C4-2B (cell line): ENCODE results near the gene DMTF1.
"Not testable (repeated sequence)": the region's sequence is repeated elsewhere in the genome, so short reads cannot be mapped to it uniquely, and the experiment has no call there.

Experiments
- H3K27ac ChIP-seq: fragments of 450-650 bp; 2 replicates; pipeline ENCODE4 v1.5.1; 2017
- CTCF ChIP-seq: fragments of 450-650 bp; conservative IDR thresholded peaks from 2 replicates; pipeline ENCODE4 v1.5.1; 2017; ENCODE audit warnings: mild to moderate bottlenecking
- ZFX ChIP-seq: fragments of 450-650 bp; IDR thresholded peaks from 2 replicates; pipeline ENCODE4 v1.6.1; 2017

Gene DMTF1

GRCh38 chr7:87113077-87113476 lies 39.2 kb upstream of the DMTF1 start:
- TF ChIP-seq ZFX, result no peak
- no peak for TF ChIP-seq CTCF
- H3K27ac ChIP-seq, result no peak overlapping the region

- H3K27ac ChIP-seq, result not testable (repeated sequence)
Measured at GRCh38 chr7:87113904-87114303, 38.3 kb upstream of the DMTF1 start.

GRCh38 chr7:87115772-87116171 lies 36.5 kb upstream of the DMTF1 start:
- H3K27ac ChIP-seq, result not testable (repeated sequence)

- no peak overlapping the region for H3K27ac ChIP-seq
- TF ChIP-seq CTCF (no peak), ZFX (no peak)
Measured at GRCh38 chr7:87116315-87116714, 35.9 kb upstream of the DMTF1 start.

GRCh38 chr7:87119581-87119980 lies 32.7 kb upstream of the DMTF1 start:
- no peak overlapping the region for H3K27ac ChIP-seq
- TF ChIP-seq CTCF (no peak), ZFX (no peak)

- no peak for TF ChIP-seq ZFX
- TF ChIP-seq CTCF, result no peak
- H3K27ac ChIP-seq, result no peak overlapping the region
Measured at GRCh38 chr7:87123105-87123504, 29.1 kb upstream of the DMTF1 start.

- TF ChIP-seq ZFX (no peak), CTCF (no peak)
- no peak overlapping the region for H3K27ac ChIP-seq
Measured at GRCh38 chr7:87127019-87127418, 25.2 kb upstream of the DMTF1 start.

GRCh38 chr7:87128861-87129267 lies 23.4 kb upstream of the DMTF1 start:
- no peak overlapping the region for H3K27ac ChIP-seq
- TF ChIP-seq ZFX (no peak), CTCF (no peak)

GRCh38 chr7:87129332-87129731 lies 22.9 kb upstream of the DMTF1 start:
- no peak overlapping the region for H3K27ac ChIP-seq
- no peak for TF ChIP-seq CTCF
- no peak for TF ChIP-seq ZFX
